HuH-7.5 (cell line): ENCODE data around the gene OR6B1.
"Not testable (repeated sequence)": the region's sequence is repeated elsewhere in the genome, so short reads cannot be mapped to it uniquely, and the experiment has no call there.

ENCODE experiments used
- DNase-seq: peaks from one replicate; pipeline ENCODE4 v3.0.0; 2011; ENCODE audit warnings: low spot score

Gene OR6B1

DNA sequence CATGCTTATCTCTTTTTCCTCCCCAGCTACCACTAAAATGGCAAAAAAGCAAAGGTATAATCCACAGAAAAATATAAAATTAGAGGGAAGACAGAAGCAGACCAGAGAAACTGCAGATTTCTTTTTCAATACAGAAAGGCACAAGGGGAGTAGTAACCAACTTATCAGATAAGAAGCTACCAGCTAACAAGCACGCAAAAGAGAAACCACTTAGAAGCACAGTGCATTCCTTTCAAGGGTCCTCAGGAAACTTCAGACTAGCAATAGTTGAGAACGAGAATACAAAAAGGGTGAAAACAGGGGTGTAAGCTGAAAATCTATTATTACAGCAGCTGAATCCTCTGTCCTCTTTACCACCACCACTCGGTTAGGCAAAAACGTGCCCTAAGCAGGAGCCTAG lies 38.8 kb downstream of the OR6B1 start:
- DNase-seq, result no peak

DNA sequence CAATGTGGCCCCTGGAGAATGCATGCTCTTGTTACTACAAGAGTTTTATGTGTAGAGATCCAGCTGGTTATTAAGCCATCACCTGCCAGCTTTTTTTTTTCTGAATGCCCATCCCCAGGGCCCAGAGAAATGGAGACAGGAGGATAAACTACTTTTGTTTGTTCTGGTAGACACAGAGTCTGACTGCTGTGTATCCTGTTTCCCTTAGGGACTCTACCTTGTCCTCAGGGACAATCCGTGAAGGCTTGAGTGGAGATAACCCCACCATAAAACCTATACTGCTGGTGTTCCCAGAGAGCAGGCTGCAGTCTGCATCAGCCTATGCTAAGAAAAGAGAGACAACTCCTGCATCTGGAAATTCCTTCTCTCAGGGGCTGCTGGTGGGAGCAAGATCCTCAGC lies 48.5 kb downstream of the OR6B1 start, which contains the start of gene OR2A5:
Gene OR2A5 (plus strand): TSS at position 301 of the 400 bp plus-strand sequence. CDS start 1,454 bp downstream, outside the sequence.
- DNase-seq, result no peak

DNA sequence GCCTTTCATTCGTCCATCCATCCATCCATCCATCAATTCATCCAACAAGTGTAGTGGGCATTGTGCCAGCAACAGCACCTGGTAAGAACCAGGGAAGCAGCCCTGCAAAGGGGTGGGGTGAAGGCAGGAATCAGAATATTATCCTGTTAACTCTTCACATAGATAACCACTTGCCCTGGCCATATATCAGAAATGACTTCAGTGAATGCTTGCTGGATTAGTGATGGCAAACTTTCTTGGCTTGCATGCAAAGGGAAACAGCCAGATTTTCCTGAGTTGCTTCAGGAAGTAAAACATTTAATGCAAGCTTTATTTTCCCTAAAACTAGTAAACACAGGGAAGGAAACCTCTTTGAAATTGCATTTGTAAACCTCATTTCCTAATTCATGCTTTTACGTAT lies 49.4 kb downstream of the OR6B1 start:
- no peak for DNase-seq

DNA sequence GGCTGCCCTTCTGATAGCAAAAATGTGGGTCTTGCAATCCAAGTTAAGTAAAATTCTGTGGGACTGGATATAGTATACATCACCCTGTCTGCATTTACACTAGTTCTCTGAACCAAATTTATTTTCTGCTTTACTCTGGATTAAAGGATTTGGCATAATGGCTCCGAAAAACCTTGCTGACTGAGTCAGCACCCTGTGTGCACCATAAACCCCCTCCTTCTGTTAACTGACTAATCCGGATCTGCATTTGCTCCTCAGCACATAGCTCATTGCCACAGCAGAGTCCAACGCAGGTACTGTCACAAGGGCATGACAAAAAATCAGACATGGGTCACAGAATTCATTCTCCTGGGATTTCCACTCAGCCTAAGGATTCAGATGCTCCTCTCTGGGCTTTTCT lies 50.0 kb downstream of the OR6B1 start:
- DNase-seq, result no peak

DNA sequence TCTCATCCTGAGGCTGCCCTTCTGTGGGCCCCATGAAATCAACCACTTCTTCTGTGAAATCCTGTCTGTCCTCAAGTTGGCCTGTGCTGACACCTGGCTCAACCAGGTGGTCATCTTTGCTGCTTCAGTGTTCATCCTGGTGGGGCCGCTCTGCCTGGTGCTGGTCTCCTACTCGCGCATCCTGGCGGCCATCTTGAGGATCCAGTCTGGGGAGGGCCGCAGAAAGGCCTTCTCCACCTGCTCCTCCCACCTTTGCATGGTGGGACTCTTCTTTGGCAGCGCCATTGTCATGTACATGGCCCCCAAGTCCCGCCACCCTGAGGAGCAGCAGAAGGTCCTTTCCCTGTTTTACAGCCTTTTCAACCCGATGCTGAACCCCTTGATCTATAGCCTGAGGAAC lies 50.8 kb downstream of the OR6B1 start:
- DNase-seq, result not testable (repeated sequence)

DNA sequence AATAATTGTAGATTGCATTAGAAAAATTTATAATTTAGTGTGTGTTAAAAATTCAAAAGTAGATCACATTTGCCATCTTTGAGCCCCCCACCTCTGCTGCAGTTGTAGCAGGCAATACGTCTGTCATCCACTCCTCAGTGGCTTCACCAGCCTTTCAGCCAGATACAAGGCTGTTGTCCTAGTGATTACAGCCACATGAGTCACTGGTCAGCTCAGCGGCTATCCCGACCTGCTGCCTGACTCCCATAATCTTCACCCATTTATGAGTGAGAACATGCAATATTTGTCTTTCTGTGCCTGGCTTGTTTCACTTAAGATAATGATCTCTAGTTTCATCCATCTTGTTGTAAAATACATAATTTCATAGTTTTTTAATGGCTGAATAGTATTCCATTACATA lies 57.8 kb downstream of the OR6B1 start:
- DNase-seq, result peak; percentile 10
